Measurements from ENCODE around the gene KRTAP5-2.
"Not testable (repeated sequence)": the region's sequence is repeated elsewhere in the genome, so short reads cannot be mapped to it uniquely, and the experiment has no call there.

The KRTAP5-2 gene, protein sequence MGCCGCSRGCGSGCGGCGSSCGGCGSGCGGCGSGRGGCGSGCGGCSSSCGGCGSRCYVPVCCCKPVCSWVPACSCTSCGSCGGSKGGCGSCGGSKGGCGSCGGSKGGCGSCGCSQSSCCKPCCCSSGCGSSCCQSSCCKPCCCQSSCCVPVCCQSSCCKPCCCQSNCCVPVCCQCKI

DNA sequence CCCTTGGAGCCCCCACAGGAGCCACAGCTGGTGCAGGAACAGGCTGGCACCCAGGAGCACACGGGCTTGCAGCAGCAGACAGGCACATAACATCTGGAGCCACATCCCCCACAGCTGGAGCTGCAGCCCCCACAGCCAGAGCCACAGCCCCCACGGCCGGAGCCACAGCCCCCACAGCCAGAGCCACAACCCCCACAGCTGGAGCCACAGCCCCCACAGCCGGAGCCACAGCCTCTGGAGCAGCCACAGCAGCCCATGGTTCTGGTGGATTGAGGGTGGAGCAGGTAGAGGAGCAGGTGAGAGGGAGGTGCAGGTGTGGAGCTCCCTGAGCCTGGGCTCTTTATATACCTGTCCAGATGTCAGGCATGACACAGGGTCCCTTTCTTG lies at the start of gene KRTAP5-2:
TSS of gene KRTAP5-2 (minus strand) at position 301 of the 387 bp plus-strand sequence. CDS start at position 257, 44 bp downstream.
- no peak for DNase-seq (ENCODE audit: low read depth)
- no peak within 1 kb of the TSS for H3K4me3 ChIP-seq (ENCODE audit: low read length)
- peaks cover 65% of the 10 kb centered on the region for H3K27me3 ChIP-seq (replicated peaks; ENCODE audit: control insufficient read depth, insufficient read depth, low read length)
- H3K9ac ChIP-seq (ENCODE audit: low read length): no peak within 1 kb of the TSS
- no peaks in the 10 kb centered on the region for H3K36me3 ChIP-seq (ENCODE audit: control insufficient read depth, insufficient read depth, low read length, severe bottlenecking)
- H3K4me1 ChIP-seq (ENCODE audit: control insufficient read depth, insufficient read depth, low read length): no peaks in the 10 kb centered on the region
- peaks cover 3% of the 10 kb centered on the region for H3K9me3 ChIP-seq (ENCODE audit: control insufficient read depth, low read length)

DNA sequence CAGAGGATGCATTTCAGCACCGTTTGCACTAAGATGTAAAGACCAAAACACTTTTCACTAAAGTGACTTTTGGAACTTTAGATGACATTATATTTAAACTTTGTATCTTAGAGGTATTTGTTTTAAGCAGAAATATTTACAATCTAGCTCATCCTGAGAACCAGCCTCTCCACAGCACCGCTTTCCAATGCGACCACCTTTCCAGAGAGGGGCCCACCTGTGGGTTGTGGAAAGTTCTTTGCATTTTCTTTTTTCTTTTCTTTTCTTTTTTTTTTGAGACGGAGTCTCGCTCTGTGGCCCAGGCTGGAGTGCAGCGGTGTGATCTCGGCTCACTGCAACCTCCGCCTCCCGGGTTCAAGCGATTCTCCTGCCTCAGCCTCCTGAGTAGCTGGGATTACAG lies 48.4 kb upstream of the KRTAP5-2 start:
- not testable (repeated sequence) for DNase-seq (ENCODE audit: low read depth); H3K9ac ChIP-seq (ENCODE audit: low read length); H3K4me1 ChIP-seq (ENCODE audit: control insufficient read depth, insufficient read depth, low read length); H3K9me3 ChIP-seq (ENCODE audit: control insufficient read depth, low read length); H3K36me3 ChIP-seq (ENCODE audit: control insufficient read depth, insufficient read depth, low read length, severe bottlenecking); H3K4me3 ChIP-seq (ENCODE audit: low read length)
- peaks cover 34% of the 10 kb centered on the region for H3K27me3 ChIP-seq (replicated peaks; ENCODE audit: control insufficient read depth, insufficient read depth, low read length)

DNA sequence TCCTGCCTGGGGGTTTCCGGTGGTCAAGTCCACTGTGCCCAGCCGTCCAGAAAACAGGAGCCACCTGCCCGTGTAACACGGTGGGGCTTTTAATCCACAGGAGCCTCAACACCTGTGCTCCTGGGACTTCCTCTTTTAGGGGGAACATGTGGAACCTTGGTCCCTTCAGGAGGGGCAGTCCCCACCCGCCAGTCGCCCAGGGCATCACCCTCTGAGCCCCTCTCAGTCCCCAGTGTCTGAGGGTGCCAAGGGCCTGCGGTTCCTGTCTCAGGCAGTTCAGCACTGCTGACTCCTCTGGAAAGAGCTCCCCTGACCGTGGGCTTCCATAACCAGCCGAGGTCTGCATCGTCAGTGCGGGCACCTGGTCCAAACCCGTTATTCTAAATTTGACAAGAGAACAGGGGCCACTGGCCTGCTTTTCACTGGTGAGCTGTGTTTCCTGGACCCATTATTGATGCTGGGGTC lies 47.3 kb upstream of the KRTAP5-2 start:
- DNase-seq (ENCODE audit: low read depth): no peak
- Histone ChIP-seq H3K4me1 (ENCODE audit: control insufficient read depth, insufficient read depth, low read length) (no peaks in the 10 kb centered on the region), H3K9me3 (ENCODE audit: control insufficient read depth, low read length) (no peaks in the 10 kb centered on the region), H3K27me3 (replicated peaks; ENCODE audit: control insufficient read depth, insufficient read depth, low read length) (peaks cover 30% of the 10 kb centered on the region), H3K9ac (ENCODE audit: low read length) (no peak overlapping the region), H3K4me3 (ENCODE audit: low read length) (no peak overlapping the region), H3K36me3 (ENCODE audit: control insufficient read depth, insufficient read depth, low read length, severe bottlenecking) (no peaks in the 10 kb centered on the region)

DNA sequence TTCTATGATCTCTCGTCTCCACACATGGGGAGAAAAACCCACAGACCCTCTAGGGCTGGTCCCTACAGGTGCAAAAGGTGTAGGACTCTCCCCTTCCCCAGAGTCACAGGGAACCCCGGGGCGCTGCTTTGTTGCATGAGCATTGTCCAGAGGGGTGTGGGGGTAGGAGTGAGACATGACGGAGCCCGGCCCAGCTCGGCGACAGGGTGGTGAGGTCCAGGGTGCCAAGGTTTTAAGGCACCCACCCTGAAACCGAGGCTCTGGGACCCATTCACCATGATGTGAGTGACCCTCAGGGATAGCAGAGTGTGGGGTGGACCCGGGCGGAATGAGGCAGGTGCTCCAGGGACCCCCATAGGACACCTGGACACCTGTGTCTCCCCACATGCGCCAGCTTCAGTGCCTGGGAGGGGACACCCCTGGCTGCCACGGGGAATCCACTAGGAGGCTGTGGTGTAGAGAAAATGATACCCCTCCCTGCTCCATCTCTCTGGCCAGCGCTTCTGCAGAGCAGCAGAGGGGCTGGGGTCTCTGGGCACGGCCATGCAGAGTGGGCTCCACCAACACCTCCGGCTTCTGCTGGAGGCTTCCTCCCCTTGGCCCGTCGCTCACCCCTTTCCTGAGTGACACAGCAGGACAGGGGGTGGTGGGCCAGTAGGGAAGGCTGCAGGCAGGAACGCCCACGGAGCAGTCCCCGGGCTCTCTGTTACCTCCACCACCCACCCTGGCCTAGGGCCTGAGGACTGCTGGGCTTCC lies 46.7 kb upstream of the KRTAP5-2 start:
- no peak for DNase-seq (ENCODE audit: low read depth)
- H3K9ac ChIP-seq (ENCODE audit: low read length): no peak overlapping the region
- no peaks in the 10 kb centered on the region for H3K36me3 ChIP-seq (ENCODE audit: control insufficient read depth, insufficient read depth, low read length, severe bottlenecking)

DNA sequence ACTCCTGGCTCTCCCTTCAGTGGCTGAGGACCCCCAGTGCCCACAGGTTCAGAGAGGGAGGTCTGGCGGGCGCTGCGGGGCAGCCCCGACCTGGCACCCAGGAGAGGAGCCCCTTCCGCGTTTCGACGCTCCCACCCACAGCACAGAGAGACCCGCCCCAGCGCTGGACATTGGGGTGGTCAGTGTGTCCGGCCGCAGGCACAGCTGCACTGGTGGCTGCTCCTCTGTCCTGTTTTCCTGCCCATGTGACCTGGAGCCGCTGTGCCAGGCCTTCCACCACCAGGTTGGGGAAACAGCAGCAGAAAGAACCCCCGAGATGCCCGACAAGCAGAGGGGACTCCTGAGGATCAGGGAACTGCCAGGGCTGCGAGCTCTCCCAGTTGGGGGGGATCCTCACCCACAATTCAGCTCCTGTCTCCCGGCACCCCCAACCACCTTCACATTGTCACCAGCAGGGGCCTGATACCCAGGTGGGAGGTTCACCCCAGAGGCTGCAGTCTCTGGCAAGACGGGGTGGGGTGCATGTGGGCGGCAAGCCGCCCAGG lies 45.1 kb upstream of the KRTAP5-2 start:
- Histone ChIP-seq H3K36me3 (ENCODE audit: control insufficient read depth, insufficient read depth, low read length, severe bottlenecking) (no peaks in the 10 kb centered on the region), H3K4me1 (ENCODE audit: control insufficient read depth, insufficient read depth, low read length) (no peaks in the 10 kb centered on the region), H3K4me3 (ENCODE audit: low read length) (no peak overlapping the region), H3K9ac (ENCODE audit: low read length) (no peak overlapping the region), H3K27me3 (replicated peaks; ENCODE audit: control insufficient read depth, insufficient read depth, low read length) (peaks cover 47% of the 10 kb centered on the region), H3K9me3 (ENCODE audit: control insufficient read depth, low read length) (no peaks in the 10 kb centered on the region)
- DNase-seq (ENCODE audit: low read depth): no peak

More for the DNA sequence above, 46.7 kb upstream of the KRTAP5-2 start:
- Histone ChIP-seq H3K4me3 (ENCODE audit: low read length) (no peak overlapping the region), H3K27me3 (replicated peaks; ENCODE audit: control insufficient read depth, insufficient read depth, low read length) (peaks cover 33% of the 10 kb centered on the region), H3K9me3 (ENCODE audit: control insufficient read depth, low read length) (no peaks in the 10 kb centered on the region), H3K4me1 (ENCODE audit: control insufficient read depth, insufficient read depth, low read length) (no peaks in the 10 kb centered on the region)

DNA sequence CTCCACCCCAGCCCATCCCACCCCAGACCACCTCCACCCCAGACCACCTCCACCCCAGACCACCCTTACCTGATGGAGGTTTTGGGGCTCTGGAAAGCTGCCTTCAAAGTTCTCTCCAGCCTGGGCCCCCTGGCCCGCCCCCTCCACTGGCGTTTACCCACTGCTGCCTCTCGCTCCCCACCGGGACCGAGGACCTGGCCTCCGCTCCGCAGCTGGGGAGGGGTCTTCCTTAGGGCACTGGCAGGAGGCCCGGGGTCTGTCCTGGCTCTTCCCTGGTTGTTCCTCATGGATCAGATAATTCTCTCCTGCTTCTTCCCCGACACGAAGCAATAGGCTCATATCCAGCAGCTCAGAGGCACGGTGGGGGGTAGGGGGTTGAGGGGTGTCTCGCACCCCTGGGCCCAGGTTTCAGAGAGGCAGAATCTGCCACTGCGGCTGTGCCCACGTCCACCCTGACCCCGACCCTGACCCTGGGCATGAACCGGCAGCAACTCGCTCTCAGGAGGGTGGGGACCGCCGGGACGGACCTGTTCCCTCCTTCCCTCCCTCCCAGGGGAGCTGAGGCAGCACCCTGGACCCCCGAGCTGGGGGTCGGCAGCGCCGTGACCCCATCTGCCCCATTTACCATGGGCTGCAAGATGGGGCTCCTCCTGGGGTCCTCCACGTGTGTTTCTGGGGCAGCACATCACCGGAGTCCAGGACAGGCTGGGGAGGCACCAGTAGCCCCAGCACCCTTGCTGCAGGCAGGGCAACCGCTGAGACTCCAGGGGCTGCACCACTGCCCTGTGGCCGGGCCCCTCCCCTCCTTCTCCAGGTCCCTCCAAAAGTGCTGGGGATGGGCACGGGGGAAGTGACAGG lies 44.4 kb upstream of the KRTAP5-2 start:
- Histone ChIP-seq H3K4me1 (ENCODE audit: control insufficient read depth, insufficient read depth, low read length) (no peaks in the 10 kb centered on the region), H3K36me3 (ENCODE audit: control insufficient read depth, insufficient read depth, low read length, severe bottlenecking) (no peaks in the 10 kb centered on the region), H3K27me3 (replicated peaks; ENCODE audit: control insufficient read depth, insufficient read depth, low read length) (peaks cover 52% of the 10 kb centered on the region), H3K9me3 (ENCODE audit: control insufficient read depth, low read length) (no peaks in the 10 kb centered on the region), H3K9ac (ENCODE audit: low read length) (no peak overlapping the region), H3K4me3 (ENCODE audit: low read length) (no peak overlapping the region)
- no peak for DNase-seq (ENCODE audit: low read depth)

DNA sequence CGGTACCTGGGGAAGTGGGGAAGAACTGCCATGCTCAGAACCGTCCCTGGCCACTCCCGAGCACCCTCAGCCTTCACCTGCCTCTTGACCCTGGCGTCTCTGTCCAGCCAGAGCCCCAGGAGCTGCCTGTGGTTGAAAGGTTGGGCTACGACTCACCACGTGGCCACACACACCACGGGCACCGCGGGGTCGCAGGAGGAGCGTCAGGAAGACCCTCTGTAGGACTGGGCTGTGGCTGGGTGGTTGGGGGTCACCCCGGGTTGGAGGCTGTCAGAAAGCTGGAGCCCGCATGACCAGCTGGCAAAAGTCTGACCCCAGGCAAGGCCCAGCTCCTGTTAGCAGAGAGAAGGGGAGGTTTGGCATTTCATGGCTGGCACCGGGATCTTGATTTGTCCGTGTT lies 43.0 kb upstream of the KRTAP5-2 start:
- H3K9ac ChIP-seq (ENCODE audit: low read length): no peak overlapping the region
- peaks cover 63% of the 10 kb centered on the region for H3K27me3 ChIP-seq (replicated peaks; ENCODE audit: control insufficient read depth, insufficient read depth, low read length)
- no peaks in the 10 kb centered on the region for H3K4me1 ChIP-seq (ENCODE audit: control insufficient read depth, insufficient read depth, low read length)
- DNase-seq (ENCODE audit: low read depth): no peak
- no peak overlapping the region for H3K4me3 ChIP-seq (ENCODE audit: low read length)
- no peaks in the 10 kb centered on the region for H3K9me3 ChIP-seq (ENCODE audit: control insufficient read depth, low read length)
- H3K36me3 ChIP-seq (ENCODE audit: control insufficient read depth, insufficient read depth, low read length, severe bottlenecking): no peaks in the 10 kb centered on the region

DNA sequence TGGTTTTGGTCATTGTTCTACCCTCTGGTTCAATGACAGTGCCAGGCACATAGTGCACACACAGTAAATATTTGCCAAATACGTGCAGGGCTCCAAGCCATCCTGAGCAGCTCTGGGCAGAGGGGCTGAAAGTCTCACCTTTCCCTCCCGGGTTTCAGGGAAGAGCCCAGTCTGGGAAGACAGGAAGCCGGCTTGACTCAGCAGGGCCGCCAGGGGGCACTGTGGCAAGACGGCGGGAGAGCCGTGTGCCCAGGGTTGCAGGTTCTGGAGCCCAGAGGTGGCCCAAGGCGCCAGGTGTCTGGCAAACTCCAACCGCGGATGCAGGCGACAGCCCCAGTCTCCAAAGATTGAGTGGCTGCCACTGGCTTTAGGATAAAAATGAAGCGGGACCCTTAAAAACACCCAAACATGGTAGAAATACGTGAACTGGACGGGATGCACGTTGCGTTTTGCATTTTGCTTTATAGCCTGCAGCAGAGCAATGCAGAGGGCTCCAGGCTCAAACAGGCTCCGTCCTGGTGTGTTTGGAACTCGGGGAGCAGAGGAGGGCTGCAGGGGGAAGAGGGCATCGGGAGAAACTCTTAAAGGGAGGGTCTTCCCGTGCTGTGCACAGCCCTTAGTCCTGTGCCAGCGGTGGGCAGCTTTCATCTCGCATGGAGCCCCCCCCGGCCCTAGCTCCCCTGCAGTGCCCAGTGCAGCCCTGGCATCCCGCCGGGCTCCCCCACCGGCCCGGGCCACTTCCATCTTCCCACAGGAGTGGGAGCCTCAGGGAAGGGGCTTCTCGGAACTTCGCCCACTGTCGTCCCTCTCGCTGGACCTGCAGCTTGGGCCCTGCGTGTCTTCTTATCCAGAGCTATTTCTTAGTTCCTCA lies 42.2 kb upstream of the KRTAP5-2 start:
- no peak overlapping the region for H3K4me3 ChIP-seq (ENCODE audit: low read length)
- H3K9ac ChIP-seq (ENCODE audit: low read length): no peak overlapping the region
- H3K27me3 ChIP-seq (replicated peaks; ENCODE audit: control insufficient read depth, insufficient read depth, low read length): peaks cover 65% of the 10 kb centered on the region
- no peaks in the 10 kb centered on the region for H3K9me3 ChIP-seq (ENCODE audit: control insufficient read depth, low read length)
- no peaks in the 10 kb centered on the region for H3K36me3 ChIP-seq (ENCODE audit: control insufficient read depth, insufficient read depth, low read length, severe bottlenecking)
- no peaks in the 10 kb centered on the region for H3K4me1 ChIP-seq (ENCODE audit: control insufficient read depth, insufficient read depth, low read length)
- peak; percentile 59 for DNase-seq (ENCODE audit: low read depth)

DNA sequence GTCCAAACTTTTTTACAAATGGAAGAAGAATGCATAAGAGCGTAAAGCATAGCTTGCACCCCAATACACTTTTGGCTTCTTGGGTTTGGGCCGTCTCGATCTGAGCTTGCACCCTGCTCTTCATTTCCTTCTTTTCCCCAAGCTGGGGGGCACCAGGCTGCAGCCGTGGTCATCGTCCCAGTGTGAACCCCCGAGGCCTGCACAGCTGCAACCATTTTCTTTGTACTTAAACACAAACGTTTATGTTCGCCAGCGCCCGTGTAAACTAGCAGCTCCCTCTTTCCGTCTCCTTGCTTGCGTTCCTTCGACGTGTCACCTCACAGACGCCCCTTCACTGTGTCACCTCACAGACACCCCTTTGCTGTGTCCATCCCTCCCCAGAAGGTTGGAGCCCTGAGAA lies 41.6 kb upstream of the KRTAP5-2 start:
- DNase-seq (ENCODE audit: low read depth): no peak
- Histone ChIP-seq H3K9ac (ENCODE audit: low read length) (no peak overlapping the region), H3K27me3 (replicated peaks; ENCODE audit: control insufficient read depth, insufficient read depth, low read length) (peaks cover 63% of the 10 kb centered on the region), H3K4me1 (ENCODE audit: control insufficient read depth, insufficient read depth, low read length) (no peaks in the 10 kb centered on the region), H3K36me3 (ENCODE audit: control insufficient read depth, insufficient read depth, low read length, severe bottlenecking) (no peaks in the 10 kb centered on the region), H3K9me3 (ENCODE audit: control insufficient read depth, low read length) (no peaks in the 10 kb centered on the region), H3K4me3 (ENCODE audit: low read length) (no peak overlapping the region)

DNA sequence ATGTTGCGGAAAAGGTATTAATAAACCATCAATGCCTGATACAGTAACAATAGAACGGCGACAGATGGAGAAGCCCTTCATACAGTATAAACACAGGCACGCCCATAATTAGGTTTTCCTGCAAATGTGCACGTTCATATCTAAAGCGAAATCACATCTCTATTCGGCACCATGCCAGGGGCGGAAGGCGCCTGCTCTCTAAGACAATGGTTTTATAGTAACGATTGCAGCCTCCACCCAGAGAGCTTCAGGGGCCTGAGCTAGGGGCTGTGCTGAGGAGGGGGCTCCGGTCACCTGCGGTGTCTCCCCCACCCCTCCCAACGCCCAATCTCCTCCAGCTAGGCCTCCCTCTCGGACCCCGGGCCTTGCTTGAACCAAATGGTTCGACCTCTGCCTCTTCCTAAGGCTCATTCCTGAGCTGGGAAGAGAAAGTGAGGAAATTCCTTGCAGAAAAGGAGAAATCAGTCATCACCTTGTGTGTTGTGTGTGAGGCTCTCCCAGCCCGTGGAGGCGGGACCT lies 41.1 kb upstream of the KRTAP5-2 start:
- H3K9ac ChIP-seq (ENCODE audit: low read length): no peak overlapping the region
- no peaks in the 10 kb centered on the region for H3K4me1 ChIP-seq (ENCODE audit: control insufficient read depth, insufficient read depth, low read length)
- H3K36me3 ChIP-seq (ENCODE audit: control insufficient read depth, insufficient read depth, low read length, severe bottlenecking): no peaks in the 10 kb centered on the region
- no peak for DNase-seq (ENCODE audit: low read depth)
- no peaks in the 10 kb centered on the region for H3K9me3 ChIP-seq (ENCODE audit: control insufficient read depth, low read length)
- H3K4me3 ChIP-seq (ENCODE audit: low read length): no peak overlapping the region
- peaks cover 63% of the 10 kb centered on the region for H3K27me3 ChIP-seq (replicated peaks; ENCODE audit: control insufficient read depth, insufficient read depth, low read length)

Measured in adipocyte (in vitro differentiated cells).